ENCODE results near the gene RNF31.

RNF31 gene

GRCh38 chr14:24146978-24147760, at the start of gene RNF31:
RNF31 (plus strand) TSS chr14:24147498; CDS start chr14:24147699, 201 bp downstream.
- Mint-ChIP-seq H3K4me1 (peaks cover 47% of the 10 kb centered on the region), H3K27me3 (ENCODE audit: low read depth, poor library complexity) (no peaks in the 10 kb centered on the region), H3K36me3 (ENCODE audit: low read depth) (peaks cover 39% of the 10 kb centered on the region), H3K9me3 (no peaks in the 10 kb centered on the region), H3K4me3 (peak within 1 kb of the TSS; percentile 98), H3K27ac (peak within 1 kb of the TSS; percentile 93)
- TF ChIP-seq CTCF (IDR thresholded peaks at IDR 0.05) = no peak
- peak; percentile 97 for DNase-seq

DNA sequence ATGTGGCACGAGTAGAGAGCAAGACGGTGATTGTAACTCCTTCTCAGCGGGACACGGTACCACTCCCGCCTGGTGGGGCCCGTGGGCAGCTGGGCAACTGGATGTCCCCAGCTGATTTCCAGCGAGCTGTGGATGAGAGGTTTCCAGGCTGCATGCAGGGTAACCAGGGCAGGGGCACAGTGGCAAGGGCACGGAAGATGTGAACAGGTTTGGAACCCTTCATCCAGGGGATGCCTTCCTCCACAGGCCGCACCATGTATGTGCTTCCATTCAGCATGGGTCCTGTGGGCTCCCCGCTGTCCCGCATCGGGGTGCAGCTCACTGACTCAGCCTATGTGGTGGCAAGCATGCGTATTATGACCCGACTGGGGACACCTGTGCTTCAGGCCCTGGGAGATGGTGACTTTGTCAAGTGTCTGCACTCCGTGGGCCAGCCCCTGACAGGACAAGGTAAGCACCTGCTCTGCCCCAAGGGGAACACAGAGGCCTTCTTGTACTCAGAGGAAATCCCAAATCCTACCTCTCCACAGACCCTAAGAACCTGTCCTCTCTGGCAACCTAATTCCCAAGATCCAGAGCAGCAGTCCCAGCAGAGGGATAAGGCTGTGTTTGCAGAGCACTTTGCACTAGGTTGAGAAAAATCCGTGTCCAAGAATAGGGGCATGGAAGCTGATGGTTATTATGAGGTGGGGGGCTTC, 48.9 kb upstream of the RNF31 start:
- H3K4me3 Mint-ChIP-seq = no peak overlapping the region
- TF ChIP-seq CTCF (IDR thresholded peaks at IDR 0.05) = no peak
- H3K4me1 Mint-ChIP-seq = peaks cover 26% of the 10 kb centered on the region
- no peak overlapping the region for H3K27ac Mint-ChIP-seq
- H3K36me3 Mint-ChIP-seq (ENCODE audit: low read depth) = peaks cover 12% of the 10 kb centered on the region
- peaks cover 8% of the 10 kb centered on the region for H3K27me3 Mint-ChIP-seq (ENCODE audit: low read depth, poor library complexity)
- no peaks in the 10 kb centered on the region for H3K9me3 Mint-ChIP-seq
- DNase-seq = no peak

- Mint-ChIP-seq H3K9me3 (peaks cover 6% of the 10 kb centered on the region), H3K4me3 (no peak overlapping the region), H3K4me1 (peaks cover 22% of the 10 kb centered on the region), H3K27ac (no peak overlapping the region), H3K36me3 (ENCODE audit: low read depth) (peaks cover 20% of the 10 kb centered on the region), H3K27me3 (ENCODE audit: low read depth, poor library complexity) (peaks cover 8% of the 10 kb centered on the region)
- no peak for DNase-seq
- TF ChIP-seq CTCF (IDR thresholded peaks at IDR 0.05) = no peak
Observed at GRCh38 chr14:24098927-24099813, 48.1 kb upstream of the RNF31 start.

- no peak for DNase-seq
Observed at GRCh38 chr14:24100197-24100981, 46.9 kb upstream of the RNF31 start.

More at GRCh38 chr14:24100197-24100981, 46.9 kb upstream of the RNF31 start:
- no peak for TF ChIP-seq CTCF (IDR thresholded peaks at IDR 0.05)
- H3K4me3 Mint-ChIP-seq = no peak overlapping the region
- H3K4me1 Mint-ChIP-seq = peaks cover 14% of the 10 kb centered on the region
- no peak overlapping the region for H3K27ac Mint-ChIP-seq
- peaks cover 32% of the 10 kb centered on the region for H3K36me3 Mint-ChIP-seq (ENCODE audit: low read depth)
- H3K9me3 Mint-ChIP-seq = peaks cover 14% of the 10 kb centered on the region
- H3K27me3 Mint-ChIP-seq (ENCODE audit: low read depth, poor library complexity) = peaks cover 5% of the 10 kb centered on the region
